GM12878 (cell line): Measurements from ENCODE around the gene TMEM186. TPM values are rescaled to one million over a fixed set of nuclear protein-coding genes. Genes with fewer than 3 reads are reported as not detected.

Source experiments
- ATAC-seq: fragments of 200-7000 bp; cut with Tn5 transposase; 3 replicates; pipeline ENCODE4 v1.9.1; 2020; ENCODE audit warnings: mild to moderate bottlenecking, moderate library complexity
- BruUV-seq: library from RNA; stranded (reverse); fragments of 400-500 nt; replicated peaks from 2 replicates; lab custom pipeline; 2021; lab: Mats Ljungman, UMichigan
- CTCF ChIA-PET: fragments of 300-600 bp; sonication (Branson Sonifier 250); formaldehyde crosslinking; extraction: SDS; loops from one replicate; lab custom pipeline; 2021; ENCODE audit warnings: inconsistent platforms; lab: Yijun Ruan, JAX
- POLR2A ChIA-PET: fragments of 350-600 bp; formaldehyde crosslinking; extraction: SDS; loops from one replicate; lab custom pipeline; 2021; ENCODE audit warnings: inconsistent platforms; lab: Charles Lee
- RAD21 ChIA-PET: fragments of 300-600 bp; sonication (Branson Sonifier 250); formaldehyde crosslinking; loops from one replicate; lab custom pipeline; 2023; ENCODE audit warnings: antibody characterized with exemption; ENCODE audit not compliant: unreplicated experiment; lab: Charles Lee
- SMC1A ChIA-PET: fragments of 300-600 bp; sonication (Branson Sonifier 250); formaldehyde crosslinking; loops from one replicate; lab custom pipeline; 2023; ENCODE audit not compliant: unreplicated experiment, uncharacterized antibody; lab: Charles Lee
- DNase-seq: peaks from one replicate; pipeline ENCODE4 v3.0.0-alpha.2; 2011; ENCODE audit warnings: low read depth, low spot score
- FAIRE-seq: peaks from 3 replicates; lab custom pipeline; 2011; peaks lifted over from hg19 to GRCh38; lab: Jason Lieb, UNC
- H2AFZ ChIP-seq: 2 replicates; pipeline ENCODE4 v1.6.0; 2011; ENCODE audit warnings: low read depth, low read length, control low read depth; ENCODE audit not compliant: control insufficient read depth
- H3K27ac ChIP-seq: 2 replicates; pipeline ENCODE4 v1.5.1; 2011; ENCODE audit warnings: control low read depth; ENCODE audit not compliant: control insufficient read depth, insufficient read depth
- H3K27me3 ChIP-seq, 2 experiments: replicated peaks in 1 of 2; 2 replicates each; pipeline versions ENCODE4 v1.6.0 to v1.6.1; 2011; ENCODE audit warnings: low read length in 1 of 2; ENCODE audit not compliant: control insufficient read depth in 2 of 2, insufficient read depth in 2 of 2
- H3K36me3 ChIP-seq, 2 experiments: 2 replicates each; pipeline ENCODE4 v1.5.1; 2011; ENCODE audit warnings: low read length in 1 of 2; ENCODE audit not compliant: control insufficient read depth in 2 of 2, insufficient read depth in 2 of 2
- H3K4me1 ChIP-seq: 2 replicates; pipeline ENCODE4 v1.6.1; 2011; ENCODE audit warnings: mild to moderate bottlenecking, low read length, moderate library complexity, mixed read lengths; ENCODE audit not compliant: control insufficient read depth, insufficient read depth
- H3K4me2 ChIP-seq: 2 replicates; pipeline ENCODE4 v1.6.0; 2011; ENCODE audit warnings: control low read depth; ENCODE audit not compliant: control insufficient read depth, insufficient read depth
- H3K4me3 ChIP-seq: fragments of 200-600 bp; sonication (generic); 2 replicates; pipeline ENCODE4 v1.5.1; 2016
- H3K79me2 ChIP-seq: 2 replicates; pipeline ENCODE4 v1.6.0; 2011; ENCODE audit warnings: low read length; ENCODE audit not compliant: control insufficient read depth, insufficient read depth
- H3K9ac ChIP-seq: 2 replicates; pipeline ENCODE4 v1.8.0; 2011; ENCODE audit warnings: low read length, control low read depth, mixed read lengths; ENCODE audit not compliant: control insufficient read depth, insufficient read depth
- H3K9me3 ChIP-seq: replicated peaks from 3 replicates; pipeline ENCODE4 v1.5.1; 2011; ENCODE audit warnings: mild to moderate bottlenecking, low read length; ENCODE audit not compliant: control insufficient read depth, insufficient read depth
- H4K20me1 ChIP-seq: 2 replicates; pipeline ENCODE4 v1.6.0; 2011; ENCODE audit not compliant: control insufficient read depth, insufficient read depth
- CHD1 ChIP-seq: IDR thresholded peaks from 2 replicates; pipeline ENCODE4 v1.6.1; 2012; ENCODE audit warnings: low read depth, low read length, improper control_type of control experiment
- EZH2 ChIP-seq: IDR thresholded peaks from 2 replicates; pipeline ENCODE4 v1.6.1; 2012; ENCODE audit warnings: low read depth, mild to moderate bottlenecking, control low read depth, inconsistent platforms, low read length, borderline replicate concordance; ENCODE audit not compliant: control insufficient read depth
- POLR2AphosphoS5 ChIP-seq: IDR thresholded peaks from 2 replicates; pipeline ENCODE4 v1.6.1; 2011; ENCODE audit warnings: mild to moderate bottlenecking, low read length, inconsistent platforms
- WGBS: methylation state at CpG from one replicate; pipeline ENCODE4 v1.1.6; 2016; ENCODE audit warnings: low lambda C conversion rate; ENCODE audit not compliant: insufficient replicate concordance, insufficient coverage; ENCODE audit errors: missing lambda C conversion rate; 5-methylcytosine and 5-hydroxymethylcytosine counted together
- in situ Hi-C: fragments of 300-500 bp; cut with MboI; formaldehyde crosslinking; loops from 9 replicates; pipeline ENCODE4 v1.14.3; 2018; ENCODE audit warnings: mixed read lengths
- intact Hi-C: fragments of 100-400 bp; cut with micrococcal nuclease; formaldehyde crosslinking; loops from one replicate; pipeline ENCODE4 v1.14.2; 2022; ENCODE audit not compliant: unreplicated experiment
- polyA plus RNA-seq, 11 experiments: library from polyadenylated mRNA; depleted of rRNA in 4 of 11; unstranded in 6 of 11; stranded (reverse) in 5 of 11; fragments of >200 nt; fragmentation: Nextera tagmentation in 4 of 11; fragmentation: Illumina TruSeq in 1 of 11; extraction: Ambion mirVana in 4 of 11; extraction: Trizol in 1 of 11; gene quantifications; 1 replicate in 1 of 11; 2 replicates in 10 of 11; pipeline versions ENCODE4 v1.2.1 to v1.2.3, GENCODE V29; 2011 to 2016; ENCODE audit warnings: inconsistent platforms in 2 of 11, missing spikeins in 2 of 11, low read depth in 1 of 11
- total RNA-seq, 4 experiments: library from RNA; depleted of rRNA in 3 of 4; stranded (reverse); fragments of >200 nt in 3 of 4; fragmentation: Illumina TruSeq in 1 of 4; extraction: Trizol in 1 of 4; gene quantifications; 2 replicates each; pipeline versions ENCODE4 v1.2.1 to v1.2.3, GENCODE V29; 2013 to 2021

TMEM186 gene
- total and polyA plus RNA-seq, 10 of the 15 experiments (the other 5 are each of a cell fraction or from before 2014, with no cell fraction given), result 10.6 to 28.9 (median 17.0) TPM

- no peaks in the 10 kb centered on the region for H3K27me3 ChIP-seq
- RAD21 ChIA-PET, result no interaction called here
- peaks cover 12% of the 10 kb centered on the region for H3K79me2 ChIP-seq
- in situ Hi-C loops (no loop called here), intact Hi-C loops (no loop called here)
- peaks cover 23 to 60% of the 10 kb centered on the region in 2 experiments for H3K36me3 ChIP-seq
- no peak overlapping the region for H3K4me3 ChIP-seq
- no peak overlapping the region for H3K4me2 ChIP-seq
- no peak for ATAC-seq
- H3K27ac ChIP-seq, result no peak overlapping the region
- H3K4me1 ChIP-seq, result no peaks in the 10 kb centered on the region
- CTCF ChIA-PET, result no interaction called here
- FAIRE-seq, result no peak
- no peak overlapping the region for H3K9ac ChIP-seq
- no peak overlapping the region for H2AFZ ChIP-seq
- POLR2A ChIA-PET, result no interaction called here
- BruUV-seq, result no TSS peak
- no peak for TF ChIP-seq CHD1
- TF ChIP-seq POLR2AphosphoS5, result 0 out of 2 replicates have a peak, but pooled peaks have one; percentile 13
- DNase-seq, result no peak
- no peaks in the 10 kb centered on the region for H3K9me3 ChIP-seq
- 98% methylated on average over 5 of the region's 5 CpGs for WGBS
- no peaks in the 10 kb centered on the region for H4K20me1 ChIP-seq
- SMC1A ChIA-PET, result interaction anchor here (0.8 to 1.2 kb wide), 2 partner anchors 10 to 12 kb away, joined by 3 to 5 read pairs; no protein-coding TSS in a partner anchor
Measured at GRCh38 chr16:8807189-8807588, 9.8 kb upstream of the TMEM186 start.

- DNase-seq, result no peak
- intact Hi-C loops, result no loop called here
- no peak for FAIRE-seq
- in situ Hi-C loops, result no loop called here
- POLR2A ChIA-PET, result interaction anchor here (1.0 kb wide), 1 partner anchor 15 kb away, joined by 4 read pairs; no protein-coding TSS in a partner anchor
- peak; percentile 31; the same call in 1 of the 2 replicates for TF ChIP-seq POLR2AphosphoS5
- no peak for TF ChIP-seq EZH2
- H3K9me3 ChIP-seq, result no peaks in the 10 kb centered on the region
- H3K4me1 ChIP-seq, result no peaks in the 10 kb centered on the region
- no peaks in the 10 kb centered on the region for H4K20me1 ChIP-seq
- ATAC-seq, result no peak
- H3K36me3 ChIP-seq, result peaks cover 18 to 53% of the 10 kb centered on the region in 2 experiments
- H3K27me3 ChIP-seq, result no peaks in the 10 kb centered on the region
- no peak overlapping the region for H3K4me2 ChIP-seq
- H3K9ac ChIP-seq, result no peak overlapping the region
- CTCF ChIA-PET, result interaction anchor here (0.6 to 1.2 kb wide), 2 partner anchors 10 to 189 kb away, joined by 3 to 5 read pairs; no protein-coding TSS in a partner anchor
- H3K79me2 ChIP-seq, result peaks cover 17% of the 10 kb centered on the region
- H3K4me3 ChIP-seq, result no peak overlapping the region
- 95% methylated on average over 13 of the region's 13 CpGs for WGBS
- no peak overlapping the region for H3K27ac ChIP-seq
- H2AFZ ChIP-seq, result no peak overlapping the region
- SMC1A ChIA-PET, result interaction anchor here (0.8 to 1.2 kb wide), 2 partner anchors 11 to 12 kb away, joined by 3 to 5 read pairs; no protein-coding TSS in a partner anchor
- RAD21 ChIA-PET, result interaction anchor here (0.9 kb wide), 1 partner anchor 9 kb away, joined by 3 read pairs; the partner anchor contains the start of gene TMEM186
- BruUV-seq, result TSS peak; percentile 10
Measured at GRCh38 chr16:8806272-8806983, 9.0 kb upstream of the TMEM186 start.
